SHP77 (cell line): Measurements from ENCODE around the gene LY86.

ENCODE experiments used
- DNase-seq, 2 experiments: peaks; one replicate each; lab custom pipeline; 2025; lab: John Stamatoyannopoulos, UW

Gene LY86

DNA sequence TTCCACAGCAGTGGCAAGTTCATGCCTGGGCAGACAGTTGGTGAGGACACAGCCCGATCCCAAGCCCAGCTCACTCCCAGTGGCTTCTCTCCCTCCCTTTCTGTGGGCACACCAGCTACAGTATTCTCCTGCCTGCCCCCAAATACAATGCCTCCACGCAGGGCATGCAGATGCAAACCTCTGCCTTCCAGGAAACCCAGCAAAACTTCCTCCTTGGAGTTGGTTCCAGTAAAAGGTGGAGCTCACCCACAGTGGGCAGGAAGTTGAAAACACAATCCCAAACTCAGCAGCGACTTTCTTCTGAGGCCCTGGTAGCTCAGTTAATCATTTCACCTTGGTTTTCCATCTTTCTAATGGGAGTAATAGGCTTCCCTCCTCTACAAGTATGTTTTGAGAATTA, 93.7 kb downstream of the LY86 start:
- no peak for DNase-seq

GRCh38 chr6:6683969-6684833, 95.7 kb downstream of the LY86 start:
- no peak for DNase-seq

- no peak for DNase-seq
Observed at GRCh38 chr6:6685249-6686040, 96.9 kb downstream of the LY86 start.

GRCh38 chr6:6686176-6686575, 97.7 kb downstream of the LY86 start:
- no peak for DNase-seq

DNA sequence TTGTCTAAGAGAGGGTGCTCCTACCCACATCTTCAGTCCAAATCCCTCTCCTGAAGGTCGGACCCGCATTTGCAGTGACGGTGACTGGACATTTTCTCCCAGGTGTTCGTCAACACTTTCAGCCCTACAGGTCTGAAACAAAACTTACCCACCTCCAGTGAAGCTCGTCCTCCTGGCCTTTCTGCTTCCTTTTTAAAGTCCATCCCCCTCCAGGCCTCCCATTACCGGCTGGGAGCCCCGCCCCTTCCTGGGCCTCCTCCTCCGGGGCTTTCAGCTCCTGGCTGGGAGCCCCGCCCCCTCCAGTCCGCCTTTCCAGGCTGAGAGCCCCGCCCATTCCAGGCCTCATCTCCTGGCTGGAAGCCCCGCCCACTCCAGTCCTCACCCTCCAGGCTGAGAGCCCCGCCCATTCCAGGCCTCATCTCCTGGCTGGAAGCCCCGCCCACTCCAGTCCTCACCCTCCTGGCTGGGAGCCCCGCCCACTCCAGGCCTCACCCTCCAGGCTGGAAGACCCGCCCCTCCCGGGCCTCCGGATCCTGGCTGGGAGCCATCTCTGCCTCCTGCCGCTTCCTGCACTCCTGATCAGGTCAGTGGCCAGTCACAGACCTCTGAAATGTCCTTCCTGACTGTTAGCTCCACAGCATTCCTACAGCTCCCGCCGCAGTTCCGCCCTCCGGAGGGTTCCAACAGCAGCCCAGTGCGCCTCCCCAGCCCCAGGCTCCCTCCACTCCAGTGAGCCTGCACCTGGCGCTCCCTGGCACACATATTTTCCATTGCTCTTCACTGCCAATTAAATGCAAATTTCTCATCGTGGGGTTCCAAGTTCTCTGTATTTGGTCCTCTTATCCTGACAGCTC, 98.5 kb downstream of the LY86 start:
- DNase-seq = peak; percentile 93 to 99

DNA sequence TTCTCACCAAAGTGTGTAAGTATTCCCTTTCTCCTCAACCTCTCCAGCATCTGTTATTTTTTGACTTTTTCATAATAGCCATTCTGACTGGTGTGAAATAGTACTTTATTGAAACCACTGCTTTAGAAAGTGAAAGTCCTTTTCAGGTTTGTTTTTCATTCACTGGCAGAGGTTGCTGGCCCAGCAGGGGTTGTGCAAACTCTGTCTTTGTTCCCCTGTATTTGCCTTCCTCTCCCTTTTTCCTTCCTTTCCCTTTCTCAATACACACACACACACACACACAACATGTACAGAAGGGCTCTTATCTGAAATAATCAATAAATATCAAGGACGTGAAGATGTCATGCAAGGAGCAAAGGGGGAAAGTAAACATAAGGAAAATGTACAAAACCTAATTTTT, 99.8 kb downstream of the LY86 start:
- DNase-seq = no peak

DNA sequence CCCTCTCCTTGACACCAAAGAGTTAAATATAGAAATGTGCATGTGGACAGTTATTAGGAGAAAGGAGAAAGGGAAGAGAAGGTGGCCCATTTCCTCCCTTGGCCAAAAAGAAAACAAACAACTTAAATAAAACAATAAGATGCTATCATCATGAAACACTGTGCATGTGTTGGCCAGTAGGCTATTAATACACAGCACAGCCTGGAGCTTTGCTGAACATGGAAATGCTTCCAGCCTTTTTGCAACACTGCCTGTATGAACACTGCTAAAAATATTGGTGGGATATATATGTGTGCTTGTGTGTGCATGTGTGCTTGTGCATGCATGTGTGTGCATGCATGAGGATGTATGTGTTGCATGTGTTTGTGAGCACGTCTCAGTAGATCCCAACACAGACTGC, 100.4 kb downstream of the LY86 start:
- no peak for DNase-seq

DNA sequence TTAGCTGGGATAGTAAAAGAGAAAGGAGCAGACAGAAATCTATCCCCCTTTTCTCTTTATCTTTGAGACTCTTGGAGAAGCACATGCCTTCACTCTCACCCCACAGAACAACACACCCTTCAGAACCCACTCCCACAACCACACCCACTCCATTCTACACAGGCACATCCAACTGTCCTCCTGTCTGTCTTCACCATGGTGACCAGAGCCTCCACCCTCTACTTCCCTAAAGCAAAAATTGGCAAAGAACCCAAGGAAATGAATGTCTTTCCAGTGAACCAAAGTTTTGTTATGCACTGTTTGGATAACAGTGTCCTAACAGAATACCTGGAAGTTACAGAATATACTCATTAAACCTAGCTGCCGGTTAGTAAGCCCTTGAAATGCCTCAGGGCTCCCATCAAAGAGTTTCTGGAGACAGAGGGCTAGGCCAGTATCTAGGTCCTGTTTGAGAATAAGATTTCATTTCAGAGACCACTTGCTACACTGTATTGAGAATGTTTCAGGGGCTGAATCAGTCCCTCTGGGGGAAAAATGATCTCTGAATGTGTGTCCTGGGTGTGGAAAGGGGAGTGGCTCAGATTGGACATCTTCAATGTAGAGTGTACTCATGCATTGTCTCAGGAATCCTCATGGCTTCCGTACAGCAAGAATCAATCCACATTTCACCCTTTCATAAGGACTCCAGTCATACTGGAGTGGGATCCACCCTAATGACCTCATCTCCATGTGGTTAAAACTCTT, 101.1 kb downstream of the LY86 start:
- no peak for DNase-seq

- no peak for DNase-seq
Observed at GRCh38 chr6:6690144-6690483, 101.6 kb downstream of the LY86 start.

DNA sequence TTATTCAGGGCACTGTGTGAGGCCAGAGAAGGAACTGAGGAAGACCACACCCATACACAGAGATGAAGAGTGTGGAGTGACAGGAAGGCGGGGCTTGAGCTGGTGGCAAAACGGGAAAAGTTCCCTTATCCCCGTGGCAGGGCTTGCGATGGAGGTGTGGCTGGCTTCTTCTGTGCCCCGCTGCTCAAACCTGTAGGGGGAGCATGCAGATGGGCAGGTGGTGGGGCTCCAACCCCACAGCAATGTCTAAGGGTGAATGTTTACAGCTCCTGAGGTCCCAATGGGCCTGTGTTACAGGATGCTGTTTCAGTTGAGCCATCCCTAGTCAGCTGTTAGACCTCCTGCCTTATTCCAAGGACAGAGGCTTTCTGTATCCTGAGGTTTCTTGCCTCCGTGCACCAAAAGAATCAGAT, 105.9 kb downstream of the LY86 start:
- no peak for DNase-seq

DNA sequence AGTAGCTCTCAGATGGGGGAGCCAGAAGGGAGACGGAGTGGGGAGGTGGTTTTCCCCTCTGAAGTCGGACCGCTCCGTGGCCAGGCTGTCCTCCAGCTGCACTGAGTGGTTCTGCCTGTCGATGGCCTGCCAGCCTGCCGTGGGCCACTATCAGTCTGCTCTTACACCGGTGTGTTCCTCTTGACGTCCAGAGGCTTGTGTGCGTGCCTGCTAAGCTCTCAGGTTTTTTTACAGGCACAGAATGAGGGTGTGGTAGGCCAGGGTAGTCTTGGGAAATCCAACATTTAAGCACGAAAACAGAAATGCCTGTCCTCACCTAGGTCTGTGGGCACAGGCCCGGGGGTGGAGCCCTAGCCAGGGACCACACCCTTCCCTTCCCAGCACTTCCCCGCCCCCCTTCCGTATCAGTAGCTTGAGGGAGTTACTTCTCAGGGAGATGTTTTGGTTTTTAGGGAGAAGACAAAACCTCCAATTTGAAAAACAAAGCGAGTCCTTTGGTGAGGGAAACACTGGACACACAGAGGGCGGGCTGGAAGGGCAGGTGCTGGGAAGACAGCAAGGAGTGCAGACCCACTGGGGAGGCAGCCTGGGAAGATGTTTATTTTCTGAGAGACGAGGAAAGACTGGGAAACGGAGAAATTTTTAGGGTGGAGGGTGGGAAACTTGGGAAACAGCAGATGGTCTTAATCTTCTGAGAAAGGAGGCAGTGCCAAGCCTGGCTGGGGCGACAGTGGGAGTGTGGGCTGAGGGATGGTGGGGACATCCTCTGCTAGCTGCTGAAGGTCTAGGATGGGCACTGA, 106.5 kb downstream of the LY86 start:
- no peak for DNase-seq

DNA sequence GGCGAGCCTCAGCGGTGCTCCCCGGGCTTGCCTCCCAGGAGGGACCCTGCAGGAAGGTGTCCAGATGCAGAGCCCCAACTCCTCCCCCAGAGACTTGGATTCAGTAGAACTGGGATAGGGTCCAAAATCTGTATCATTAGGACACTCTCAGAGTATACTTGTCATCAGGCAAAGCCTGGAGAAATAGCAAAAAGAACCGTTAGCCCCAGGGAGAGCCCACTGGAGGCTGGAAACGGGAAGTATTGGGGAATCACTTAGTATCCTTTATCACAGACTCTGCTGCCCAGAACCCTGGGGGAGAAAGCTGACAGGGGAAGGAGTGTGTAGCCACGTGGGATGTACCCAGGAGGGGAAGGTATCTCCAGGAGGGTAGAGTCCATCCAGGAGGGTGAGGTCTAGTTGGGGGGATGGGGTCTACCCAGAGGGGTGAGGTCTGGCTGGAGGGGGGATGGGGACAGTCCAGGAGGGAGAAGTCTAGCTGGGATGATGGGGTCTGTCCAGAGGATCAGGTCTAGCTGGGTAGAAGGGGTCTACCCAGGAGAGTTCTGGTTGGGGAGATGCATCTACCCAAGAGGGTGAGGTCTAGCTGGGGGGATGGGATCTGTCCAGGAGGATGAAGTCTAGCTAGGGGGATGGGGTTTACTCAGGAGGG, 107.2 kb downstream of the LY86 start:
- no peak for DNase-seq

DNA sequence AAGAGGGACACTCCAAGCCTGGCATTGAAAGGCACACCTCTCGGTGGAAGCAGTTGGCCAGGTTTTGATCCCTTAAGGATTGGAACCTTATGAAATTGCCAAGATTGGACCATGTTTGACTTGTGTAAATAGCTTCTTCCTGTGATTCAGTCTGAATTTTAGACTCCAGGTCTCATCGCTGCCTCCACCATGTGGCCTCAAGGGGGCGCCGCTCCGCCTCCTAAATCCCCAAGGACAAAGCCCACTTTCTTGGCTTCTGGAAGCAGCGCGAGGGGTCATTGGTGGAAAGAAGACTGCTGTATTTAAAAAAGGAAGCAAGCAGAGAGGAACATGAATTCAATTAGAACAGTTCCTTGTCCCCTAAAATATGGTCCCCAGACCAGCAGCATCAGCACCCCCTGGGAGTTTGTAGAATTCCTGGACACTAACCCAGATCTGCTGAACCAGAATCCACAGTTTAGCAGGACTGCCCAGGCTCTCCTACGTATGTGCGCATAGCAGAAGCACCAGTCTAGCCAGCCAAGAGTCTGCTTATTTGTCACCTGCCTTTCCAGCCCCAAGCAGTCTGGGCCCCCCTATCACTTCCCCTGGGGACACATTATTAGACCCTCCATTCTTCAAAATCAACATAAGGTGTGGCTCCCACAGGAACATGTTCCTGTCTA, 108.5 kb downstream of the LY86 start:
- DNase-seq = peak; percentile 65

- no peak for DNase-seq
Observed at GRCh38 chr6:6697620-6698019, 109.1 kb downstream of the LY86 start.

DNA sequence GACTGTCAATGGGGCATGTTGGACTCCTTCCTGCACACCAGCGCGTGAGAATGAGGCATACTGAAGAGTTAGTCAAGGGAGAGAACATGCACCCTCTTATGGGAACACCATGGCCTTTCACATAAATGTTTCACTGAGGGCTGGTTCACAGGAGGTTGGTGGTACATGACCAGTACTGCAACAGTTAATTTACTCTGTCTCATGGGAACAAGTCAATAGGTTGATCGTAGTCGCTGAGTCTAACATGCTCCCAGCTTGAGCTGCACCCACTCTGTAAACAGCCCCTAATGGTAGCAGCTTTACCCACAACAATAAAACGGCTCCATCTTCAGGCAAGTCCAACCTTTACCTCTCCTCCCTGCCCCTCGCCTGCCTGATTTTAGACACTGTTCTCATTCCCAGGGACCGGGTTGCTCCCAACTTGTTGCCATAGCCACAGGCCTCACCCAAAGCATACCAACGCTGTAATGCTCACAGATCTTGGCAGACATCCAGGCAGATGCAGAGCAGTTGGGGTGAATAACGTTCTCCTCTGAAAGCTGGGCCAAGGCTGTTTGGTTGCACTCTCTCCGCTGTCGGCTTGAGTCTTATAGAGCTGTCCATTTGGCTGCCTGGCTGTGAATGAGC, 111.3 kb downstream of the LY86 start:
- peak; percentile 93 to 95 for DNase-seq

DNA sequence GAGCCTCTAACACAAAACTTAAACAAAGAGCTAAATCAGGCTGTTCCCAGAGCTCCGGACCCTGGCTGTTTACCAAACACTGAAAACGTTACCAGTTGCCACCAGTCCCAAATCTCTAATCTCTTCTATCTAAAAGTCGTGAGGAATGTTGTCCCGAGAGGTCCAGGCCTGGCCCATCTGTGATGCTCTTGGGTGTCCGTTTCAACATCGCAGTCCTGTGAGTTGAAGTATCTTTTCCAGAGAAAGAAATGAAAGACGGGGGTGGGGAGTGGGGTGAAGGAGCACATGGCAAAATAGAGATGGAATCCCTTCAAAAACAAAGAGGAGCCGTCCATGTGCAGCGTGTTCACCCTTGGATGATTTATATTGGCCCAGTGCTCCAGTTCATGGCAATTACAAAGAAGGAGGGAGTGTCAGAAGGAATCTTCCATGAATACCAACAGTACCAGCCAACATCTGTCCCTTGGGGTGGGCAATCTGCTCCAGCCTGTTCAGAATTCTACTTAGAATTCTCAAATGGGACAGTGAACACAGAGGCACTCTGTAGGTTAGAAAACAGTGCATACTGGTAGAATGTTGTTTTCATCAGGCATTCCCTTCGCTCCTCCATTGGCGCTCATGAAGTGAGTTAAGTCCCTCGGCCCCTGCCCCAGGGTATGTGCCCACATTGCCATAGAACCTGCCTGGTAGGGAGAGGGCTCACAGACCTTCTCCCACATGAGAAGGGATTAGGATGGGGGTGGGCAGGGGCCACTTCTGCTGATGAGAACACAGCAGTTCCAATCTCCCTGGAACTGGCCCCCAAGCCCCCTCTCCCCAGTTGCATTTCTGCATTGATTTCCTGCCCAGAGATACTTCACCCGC, 112.1 kb downstream of the LY86 start:
- DNase-seq = no peak

- DNase-seq = peak; percentile 68 to 76
Observed at GRCh38 chr6:6701864-6702263, 113.3 kb downstream of the LY86 start.

- no peak for DNase-seq
Observed at GRCh38 chr6:6703699-6704098, 115.2 kb downstream of the LY86 start.
